SK-N-SH (cell line): Measurements from ENCODE around the gene RWDD2A. TPM values are rescaled to one million over a fixed set of nuclear protein-coding genes. Genes with fewer than 3 reads are reported as not detected.
A peak's percentile ranks its signal among the peaks of the same experiment; 100 is the strongest.

ENCODE experiments used
- CTCF ChIA-PET: fragments of 300-600, 350-600 bp; formaldehyde crosslinking; extraction: SDS; loops from one replicate; lab custom pipeline; 2021; lab: Yijun Ruan, JAX
- POLR2A ChIA-PET: fragments of 350-600 bp; sonication (Branson Sonifier 250); formaldehyde crosslinking; extraction: SDS; loops from one replicate; lab custom pipeline; 2020; ENCODE audit warnings: antibody characterized with exemption, inconsistent platforms; lab: Yijun Ruan, JAX
- DNase-seq: peaks from one replicate; pipeline ENCODE4 v3.0.0; 2012
- H2AFZ ChIP-seq: fragments of 200-600 bp; sonication (generic); 2 replicates; pipeline ENCODE4 v1.8.1; 2016; ENCODE audit warnings: antibody characterized with exemption, mild to moderate bottlenecking, low read depth
- H3F3A ChIP-seq: fragments of 200-600 bp; sonication (generic); replicated peaks from 2 replicates; pipeline ENCODE3; 2016; ENCODE audit warnings: antibody characterized with exemption, mild to moderate bottlenecking; ENCODE audit not compliant: insufficient read depth
- H3K27ac ChIP-seq, 2 experiments: fragments of 200-500 bp in 1 of 2; fragments of 200-600 bp in 1 of 2; sonication (Bioruptor generic) in 1 of 2; sonication (generic), shearing (Covaris generic) in 1 of 2; 2 replicates each; pipeline versions ENCODE4 v1.5.1 to v1.6.1; 2014 to 2016; ENCODE audit warnings: low read depth in 2 of 2, inconsistent platforms in 1 of 2, low read length in 1 of 2, mild to moderate bottlenecking in 1 of 2, mixed read lengths in 1 of 2
- H3K27me3 ChIP-seq: fragments of 200-600 bp; sonication (generic), shearing (Covaris generic); 2 replicates; pipeline ENCODE4 v1.6.1; 2016; ENCODE audit warnings: mixed run types; ENCODE audit not compliant: insufficient read depth
- H3K36me3 ChIP-seq, 2 experiments: fragments of 200-500 bp in 1 of 2; fragments of 200-600 bp in 1 of 2; sonication (Bioruptor generic) in 1 of 2; sonication (generic) in 1 of 2; replicated peaks in 1 of 2; 2 replicates each; pipeline versions ENCODE3 to v1.5.1; 2014 to 2016; ENCODE audit warnings: low read length in 1 of 2, mild to moderate bottlenecking in 1 of 2; ENCODE audit not compliant: insufficient read depth in 2 of 2, control insufficient read depth in 1 of 2
- H3K4me1 ChIP-seq, 2 experiments: fragments of 200-500 bp in 1 of 2; fragments of 200-600 bp in 1 of 2; sonication (Bioruptor generic) in 1 of 2; sonication (generic), shearing (Covaris generic) in 1 of 2; 2 replicates each; pipeline versions ENCODE4 v1.5.1 to v1.6.1; 2014 to 2016; ENCODE audit warnings: low read depth in 1 of 2, low read length in 1 of 2, mixed run types in 1 of 2; ENCODE audit not compliant: insufficient read depth in 2 of 2, control insufficient read depth in 1 of 2
- H3K4me2 ChIP-seq: fragments of 200-600 bp; sonication (generic), shearing (Covaris generic); 2 replicates; pipeline ENCODE4 v1.6.1; 2017; ENCODE audit warnings: mixed run types
- H3K4me3 ChIP-seq, 2 experiments: fragments of 200-500 bp in 1 of 2; fragments of 200-600 bp in 1 of 2; sonication (Bioruptor generic) in 1 of 2; sonication (generic), shearing (Covaris generic) in 1 of 2; 2 replicates each; pipeline versions ENCODE4 v1.5.1 to v1.8.1; 2014 to 2016; ENCODE audit warnings: low read depth in 2 of 2, inconsistent platforms in 1 of 2, low read length in 1 of 2, mild to moderate bottlenecking in 1 of 2, mixed read lengths in 1 of 2, moderate library complexity in 1 of 2
- H3K79me2 ChIP-seq: fragments of 200-600 bp; sonication (generic); 2 replicates; pipeline ENCODE4 v1.8.1; 2017; ENCODE audit warnings: mild to moderate bottlenecking; ENCODE audit not compliant: insufficient read depth
- H3K9ac ChIP-seq: fragments of 200-600 bp; sonication (generic); 2 replicates; pipeline ENCODE4 v1.6.1; 2017; ENCODE audit warnings: mixed run types
- H3K9me2 ChIP-seq: fragments of 200-600 bp; sonication (generic); 2 replicates; pipeline ENCODE4 v1.6.1; 2017; ENCODE audit warnings: mixed run types
- H3K9me3 ChIP-seq: fragments of 200-600 bp; sonication (generic); 2 replicates; pipeline ENCODE4 v1.6.1; 2017; ENCODE audit warnings: mixed run types, mild to moderate bottlenecking, moderate library complexity
- H4K20me1 ChIP-seq: fragments of 200-600 bp; sonication (generic); 2 replicates; pipeline ENCODE4 v1.6.1; 2017; ENCODE audit warnings: mild to moderate bottlenecking, mixed run types; ENCODE audit not compliant: insufficient read depth
- CHD2 ChIP-seq: fragments of 150-350 bp; IDR thresholded peaks from 2 replicates; pipeline ENCODE4 v1.6.1; 2018; ENCODE audit warnings: low read length; ENCODE audit not compliant: partially characterized antibody
- EZH2phosphoT487 ChIP-seq: fragments of 200-600 bp; sonication (generic); IDR thresholded peaks from 2 replicates; pipeline ENCODE4 v1.6.1; 2017; ENCODE audit warnings: low read depth, mixed run types, mild to moderate bottlenecking, antibody characterized with exemption, moderate library complexity, borderline replicate concordance
- FOXM1 ChIP-seq: IDR thresholded peaks from 2 replicates; pipeline ENCODE4 v1.4.0; 2012; ENCODE audit warnings: low read depth, mild to moderate bottlenecking
- GABPA ChIP-seq: IDR thresholded peaks from 2 replicates; pipeline ENCODE4 v1.4.0; 2012; ENCODE audit warnings: low read depth, mild to moderate bottlenecking
- GATA2 ChIP-seq: sonication (generic); formaldehyde crosslinking; IDR thresholded peaks from 2 replicates; pipeline ENCODE4 v1.5.0; 2020; ENCODE audit warnings: mild to moderate bottlenecking, missing genetic modification reagents
- JUND ChIP-seq: IDR thresholded peaks from 2 replicates; pipeline ENCODE4 v1.4.0; 2012
- MEF2A ChIP-seq: IDR thresholded peaks from 2 replicates; pipeline ENCODE4 v1.4.0; 2012; ENCODE audit warnings: low read depth, borderline replicate concordance
- MXI1 ChIP-seq: IDR thresholded peaks from 2 replicates; pipeline ENCODE4 v1.6.1; 2012; ENCODE audit warnings: mild to moderate bottlenecking, low read depth, low read length, improper control_type of control experiment
- NFIC ChIP-seq: IDR thresholded peaks from 2 replicates; pipeline ENCODE4 v1.4.0; 2012; ENCODE audit warnings: borderline replicate concordance
- RAD21 ChIP-seq: IDR thresholded peaks from 2 replicates; pipeline ENCODE4 v1.6.1; 2012; ENCODE audit warnings: mild to moderate bottlenecking, low read length
- RCOR1 ChIP-seq: fragments of 150-350 bp; IDR thresholded peaks from 2 replicates; pipeline ENCODE4 v1.6.1; 2017; ENCODE audit warnings: antibody characterized with exemption, low read length
- RXRA ChIP-seq: IDR thresholded peaks from 2 replicates; pipeline ENCODE4 v1.4.0; 2012; ENCODE audit warnings: low read depth, mild to moderate bottlenecking, borderline replicate concordance
- TAF1 ChIP-seq: IDR thresholded peaks from 2 replicates; pipeline ENCODE4 v1.6.1; 2012; ENCODE audit warnings: low read depth, mild to moderate bottlenecking, low read length, moderate library complexity, borderline replicate concordance
- TCF12 ChIP-seq: IDR thresholded peaks from 2 replicates; pipeline ENCODE4 v1.4.0; 2012
- TEAD4 ChIP-seq: IDR thresholded peaks from 2 replicates; pipeline ENCODE4 v1.4.0; 2012; ENCODE audit warnings: mild to moderate bottlenecking, borderline replicate concordance; ENCODE audit not compliant: insufficient read depth
- YY1 ChIP-seq: IDR thresholded peaks from 2 replicates; pipeline ENCODE4 v1.4.0; 2012; ENCODE audit warnings: low read depth, mild to moderate bottlenecking
- WGBS: methylation state at CpG from one replicate; pipeline ENCODE4 v1.1.6; 2017; ENCODE audit warnings: low lambda C conversion rate; 5-methylcytosine and 5-hydroxymethylcytosine counted together
- polyA plus RNA-seq, 3 experiments: library from polyadenylated mRNA; depleted of rRNA; stranded (reverse); fragments of >200 nt; gene quantifications; 2 replicates each; pipeline ENCODE4 v1.2.3, GENCODE V29; 2012
- TF ChIP-seq, protein P1 (sequence below): fragments of 150-350 bp; IDR thresholded peaks from 2 replicates; pipeline ENCODE4 v1.6.1; 2016; ENCODE audit warnings: mild to moderate bottlenecking, low read depth, low read length
- TF ChIP-seq, protein P2 (sequence below): IDR thresholded peaks from 2 replicates; pipeline ENCODE4; 2012
- TF ChIP-seq, protein P3 (sequence below): fragments of 150-350 bp; IDR thresholded peaks from 2 replicates; pipeline ENCODE4 v1.6.1; 2017; ENCODE audit warnings: antibody characterized with exemption, low read length, low read depth, borderline replicate concordance
- TF ChIP-seq, protein P4 (sequence below): IDR thresholded peaks from 2 replicates; pipeline ENCODE4 v1.6.1; 2012; ENCODE audit warnings: mild to moderate bottlenecking, low read depth, low read length, moderate library complexity
- TF ChIP-seq, protein P5 (sequence below): IDR thresholded peaks from 2 replicates; pipeline ENCODE4 v1.4.0; 2012; ENCODE audit warnings: low read depth

RWDD2A gene
- polyA plus RNA-seq, 1 of the 3 experiments (the other 2 are of a cell fraction): 3.4 TPM

DNA sequence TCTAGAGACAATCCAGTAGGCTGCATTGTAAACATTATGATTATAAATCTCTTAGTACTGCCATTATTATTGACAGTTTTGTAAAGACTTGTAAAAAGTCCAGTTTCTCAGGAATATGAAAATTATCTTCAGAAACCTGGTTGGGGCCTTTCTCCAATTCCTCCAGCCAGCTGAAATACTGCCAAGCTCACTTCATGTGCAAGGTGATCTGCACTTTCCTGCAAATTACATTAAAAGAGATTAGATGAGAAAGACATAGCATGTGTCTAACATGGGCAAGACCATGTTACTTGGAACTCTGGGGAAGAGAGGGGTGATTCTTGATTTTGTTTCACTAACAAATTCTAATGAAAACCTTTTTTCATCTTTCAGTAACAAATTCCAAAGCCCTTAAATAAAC is 24.1 kb upstream of the RWDD2A start:
- H4K20me1 ChIP-seq: no peaks in the 10 kb centered on the region
- peaks cover 84 to 87% of the 10 kb centered on the region in 2 experiments for H3K36me3 ChIP-seq

DNA sequence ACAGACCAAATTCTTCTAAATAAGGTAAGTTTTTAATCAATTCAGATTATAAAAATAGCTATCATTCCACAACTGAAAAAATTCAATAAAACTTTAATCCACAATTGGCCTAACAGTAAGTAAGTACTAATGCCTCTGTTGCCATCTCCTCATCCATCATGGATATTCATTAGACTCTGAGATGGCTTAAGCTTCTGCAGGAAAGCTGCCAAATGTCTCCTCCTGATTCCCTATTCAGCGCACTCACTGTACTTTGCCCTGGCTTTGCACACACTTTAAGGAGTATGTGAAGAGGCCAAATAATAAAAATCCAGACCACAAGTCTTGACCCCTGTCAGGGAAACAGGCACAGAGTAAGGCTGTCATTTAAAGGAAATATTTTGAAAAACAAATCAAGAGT is 23.6 kb upstream of the RWDD2A start:
- POLR2A ChIA-PET: no interaction called here
- H3K4me2 ChIP-seq: no peak overlapping the region
- H3K27me3 ChIP-seq: no peaks in the 10 kb centered on the region
- H3K9ac ChIP-seq: no peak overlapping the region
- H4K20me1 ChIP-seq: no peaks in the 10 kb centered on the region
- H2AFZ ChIP-seq: no peak overlapping the region
- no peaks in the 10 kb centered on the region; the same call in 1 of the 2 replicates for H3K79me2 ChIP-seq
- peaks cover 88% of the 10 kb centered on the region in 2 experiments for H3K36me3 ChIP-seq
- no peak for DNase-seq
- H3K4me1 ChIP-seq: peaks cover 0 to 2% of the 10 kb centered on the region in 2 experiments; a peak in 2 of 4 replicates
- H3K9me2 ChIP-seq: no peaks in the 10 kb centered on the region; the same call in 1 of the 2 replicates
- no peaks in the 10 kb centered on the region for H3K9me3 ChIP-seq
- H3K4me3 ChIP-seq: no peak overlapping the region
- H3F3A ChIP-seq: peaks cover 22% of the 10 kb centered on the region
- peak overlapping the region in 1 of 2 experiments; percentile 9; a peak in 1 of 4 replicates for H3K27ac ChIP-seq
- CTCF ChIA-PET: interaction anchor here (0.7 to 1.5 kb wide), 5 partner anchors 9 to 102 kb away, joined by 3 to 5 read pairs (median 3); partner anchors contain the start of gene DOP1A
- WGBS: 95% methylated on average over 1 of the region's 1 CpG
- TF ChIP-seq EZH2phosphoT487: no peak
- no peak for TF ChIP-seq FOXM1
- TF ChIP-seq TAF1: no peak
- TF ChIP-seq CHD2: no peak
- no peak for TF ChIP-seq RXRA
- TF ChIP-seq MEF2A: no peak
- no peak for TF ChIP-seq GATA2
- TF ChIP-seq, protein P1, sequence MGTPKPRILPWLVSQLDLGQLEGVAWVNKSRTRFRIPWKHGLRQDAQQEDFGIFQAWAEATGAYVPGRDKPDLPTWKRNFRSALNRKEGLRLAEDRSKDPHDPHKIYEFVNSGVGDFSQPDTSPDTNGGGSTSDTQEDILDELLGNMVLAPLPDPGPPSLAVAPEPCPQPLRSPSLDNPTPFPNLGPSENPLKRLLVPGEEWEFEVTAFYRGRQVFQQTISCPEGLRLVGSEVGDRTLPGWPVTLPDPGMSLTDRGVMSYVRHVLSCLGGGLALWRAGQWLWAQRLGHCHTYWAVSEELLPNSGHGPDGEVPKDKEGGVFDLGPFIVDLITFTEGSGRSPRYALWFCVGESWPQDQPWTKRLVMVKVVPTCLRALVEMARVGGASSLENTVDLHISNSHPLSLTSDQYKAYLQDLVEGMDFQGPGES: no peak
- TF ChIP-seq, protein P2, sequence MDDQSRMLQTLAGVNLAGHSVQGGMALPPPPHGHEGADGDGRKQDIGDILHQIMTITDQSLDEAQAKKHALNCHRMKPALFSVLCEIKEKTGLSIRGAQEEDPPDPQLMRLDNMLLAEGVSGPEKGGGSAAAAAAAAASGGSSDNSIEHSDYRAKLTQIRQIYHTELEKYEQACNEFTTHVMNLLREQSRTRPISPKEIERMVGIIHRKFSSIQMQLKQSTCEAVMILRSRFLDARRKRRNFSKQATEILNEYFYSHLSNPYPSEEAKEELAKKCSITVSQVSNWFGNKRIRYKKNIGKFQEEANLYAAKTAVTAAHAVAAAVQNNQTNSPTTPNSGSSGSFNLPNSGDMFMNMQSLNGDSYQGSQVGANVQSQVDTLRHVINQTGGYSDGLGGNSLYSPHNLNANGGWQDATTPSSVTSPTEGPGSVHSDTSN: no peak

More for the DNA sequence above, 24.1 kb upstream of the RWDD2A start:
- Histone ChIP-seq H3K4me3 (no peak overlapping the region), H3K79me2 (no peaks in the 10 kb centered on the region; the same call in 1 of the 2 replicates), H3K27me3 (no peaks in the 10 kb centered on the region), H2AFZ (no peak overlapping the region), H3K9ac (no peak overlapping the region), H3K9me3 (no peaks in the 10 kb centered on the region), H3K27ac (peak overlapping the region in 1 of 2 experiments; percentile 34; a peak in 1 of 4 replicates), H3K4me1 (peaks cover 0 to 2% of the 10 kb centered on the region in 2 experiments; a peak in 2 of 4 replicates), H3F3A (peaks cover 22% of the 10 kb centered on the region), H3K4me2 (no peak overlapping the region), H3K9me2 (no peaks in the 10 kb centered on the region)
- CTCF ChIA-PET: interaction anchor here (0.9 to 1.4 kb wide), 3 partner anchors 9 to 101 kb away, joined by 3 to 5 read pairs (median 4); partner anchors contain the start of gene DOP1A
- DNase-seq: no peak
- POLR2A ChIA-PET: no interaction called here
- TF ChIP-seq RXRA (no peak), JUND (no peak), TEAD4 (no peak), TAF1 (no peak), GATA2 (no peak), RCOR1 (no peak), NFIC (no peak), TCF12 (no peak), YY1 (no peak), GABPA (no peak), MXI1 (no peak), RAD21 (no peak)
- TF ChIP-seq, protein P3, sequence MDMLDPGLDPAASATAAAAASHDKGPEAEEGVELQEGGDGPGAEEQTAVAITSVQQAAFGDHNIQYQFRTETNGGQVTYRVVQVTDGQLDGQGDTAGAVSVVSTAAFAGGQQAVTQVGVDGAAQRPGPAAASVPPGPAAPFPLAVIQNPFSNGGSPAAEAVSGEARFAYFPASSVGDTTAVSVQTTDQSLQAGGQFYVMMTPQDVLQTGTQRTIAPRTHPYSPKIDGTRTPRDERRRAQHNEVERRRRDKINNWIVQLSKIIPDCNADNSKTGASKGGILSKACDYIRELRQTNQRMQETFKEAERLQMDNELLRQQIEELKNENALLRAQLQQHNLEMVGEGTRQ: no peak
- TF ChIP-seq, protein P4, sequence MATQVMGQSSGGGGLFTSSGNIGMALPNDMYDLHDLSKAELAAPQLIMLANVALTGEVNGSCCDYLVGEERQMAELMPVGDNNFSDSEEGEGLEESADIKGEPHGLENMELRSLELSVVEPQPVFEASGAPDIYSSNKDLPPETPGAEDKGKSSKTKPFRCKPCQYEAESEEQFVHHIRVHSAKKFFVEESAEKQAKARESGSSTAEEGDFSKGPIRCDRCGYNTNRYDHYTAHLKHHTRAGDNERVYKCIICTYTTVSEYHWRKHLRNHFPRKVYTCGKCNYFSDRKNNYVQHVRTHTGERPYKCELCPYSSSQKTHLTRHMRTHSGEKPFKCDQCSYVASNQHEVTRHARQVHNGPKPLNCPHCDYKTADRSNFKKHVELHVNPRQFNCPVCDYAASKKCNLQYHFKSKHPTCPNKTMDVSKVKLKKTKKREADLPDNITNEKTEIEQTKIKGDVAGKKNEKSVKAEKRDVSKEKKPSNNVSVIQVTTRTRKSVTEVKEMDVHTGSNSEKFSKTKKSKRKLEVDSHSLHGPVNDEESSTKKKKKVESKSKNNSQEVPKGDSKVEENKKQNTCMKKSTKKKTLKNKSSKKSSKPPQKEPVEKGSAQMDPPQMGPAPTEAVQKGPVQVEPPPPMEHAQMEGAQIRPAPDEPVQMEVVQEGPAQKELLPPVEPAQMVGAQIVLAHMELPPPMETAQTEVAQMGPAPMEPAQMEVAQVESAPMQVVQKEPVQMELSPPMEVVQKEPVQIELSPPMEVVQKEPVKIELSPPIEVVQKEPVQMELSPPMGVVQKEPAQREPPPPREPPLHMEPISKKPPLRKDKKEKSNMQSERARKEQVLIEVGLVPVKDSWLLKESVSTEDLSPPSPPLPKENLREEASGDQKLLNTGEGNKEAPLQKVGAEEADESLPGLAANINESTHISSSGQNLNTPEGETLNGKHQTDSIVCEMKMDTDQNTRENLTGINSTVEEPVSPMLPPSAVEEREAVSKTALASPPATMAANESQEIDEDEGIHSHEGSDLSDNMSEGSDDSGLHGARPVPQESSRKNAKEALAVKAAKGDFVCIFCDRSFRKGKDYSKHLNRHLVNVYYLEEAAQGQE: no peak
- TF ChIP-seq, protein P5, sequence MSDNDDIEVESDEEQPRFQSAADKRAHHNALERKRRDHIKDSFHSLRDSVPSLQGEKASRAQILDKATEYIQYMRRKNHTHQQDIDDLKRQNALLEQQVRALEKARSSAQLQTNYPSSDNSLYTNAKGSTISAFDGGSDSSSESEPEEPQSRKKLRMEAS: no peak
